Mesenchymal stem cell (in vitro differentiated cells and primary cell): ENCODE data around the gene CARD16.
A peak's percentile ranks its signal among the peaks of the same experiment; 100 is the strongest.

Experiments used
- DNase-seq: peaks from one replicate; pipeline ENCODE4 v3.0.0-alpha.2; 2013
- H2AFZ ChIP-seq: one replicate; pipeline ENCODE4 v1.6.1; 2013; ENCODE audit warnings: low read depth, mild to moderate bottlenecking, control low read depth, inconsistent platforms, low read length, moderate library complexity
- H2AK5ac ChIP-seq: 2 replicates; pipeline ENCODE4 v1.6.1; 2013; ENCODE audit warnings: low read length, moderate library complexity, mild to moderate bottlenecking, inconsistent platforms; ENCODE audit not compliant: severe bottlenecking
- H2BK120ac ChIP-seq: one replicate; pipeline ENCODE4 v1.6.1; 2013; ENCODE audit warnings: low read depth, mild to moderate bottlenecking, inconsistent platforms, low read length, moderate library complexity
- H2BK12ac ChIP-seq, 2 experiments: one replicate each; pipeline ENCODE4 v1.6.1; 2013; ENCODE audit warnings: inconsistent platforms in 2 of 2, low read length in 2 of 2, mild to moderate bottlenecking in 2 of 2, moderate library complexity in 2 of 2, control low read depth in 1 of 2
- H2BK15ac ChIP-seq: one replicate; pipeline ENCODE4 v1.6.1; 2013; ENCODE audit warnings: mild to moderate bottlenecking, low read depth, inconsistent platforms; ENCODE audit not compliant: poor library complexity, severe bottlenecking
- H2BK5ac ChIP-seq: 2 replicates; pipeline ENCODE4 v1.6.1; 2013; ENCODE audit warnings: low read depth, mild to moderate bottlenecking, low read length, control low read depth, inconsistent platforms; ENCODE audit not compliant: poor library complexity, severe bottlenecking
- H3K14ac ChIP-seq, 2 experiments: one replicate each; pipeline ENCODE4 v1.6.1; 2013; ENCODE audit warnings: inconsistent platforms in 2 of 2, low read length in 2 of 2, control low read depth in 1 of 2, mild to moderate bottlenecking in 1 of 2, moderate library complexity in 1 of 2
- H3K18ac ChIP-seq, 2 experiments: one replicate each; pipeline ENCODE4 v1.6.1; 2013; ENCODE audit warnings: inconsistent platforms in 2 of 2, low read length in 2 of 2, control low read depth in 1 of 2, low read depth in 1 of 2, mild to moderate bottlenecking in 1 of 2
- H3K23ac ChIP-seq, 2 experiments: one replicate each; pipeline ENCODE4 v1.6.1; 2013; ENCODE audit warnings: inconsistent platforms in 2 of 2, low read length in 2 of 2, mild to moderate bottlenecking in 2 of 2, moderate library complexity in 2 of 2, control low read depth in 1 of 2
- H3K27ac ChIP-seq: 2 replicates; pipeline ENCODE4 v1.5.1; 2013; ENCODE audit warnings: mild to moderate bottlenecking, moderate library complexity, low read length, control low read depth, inconsistent platforms; ENCODE audit not compliant: poor library complexity, severe bottlenecking
- H3K27me3 ChIP-seq, 2 experiments: 2 replicates each; pipeline versions ENCODE4 v1.6.1 to v1.7.0; 2013; ENCODE audit warnings: low read length in 2 of 2, mild to moderate bottlenecking in 2 of 2, moderate library complexity in 2 of 2, control low read depth in 1 of 2, inconsistent platforms in 1 of 2; ENCODE audit not compliant: control insufficient read depth in 1 of 2, insufficient read depth in 1 of 2
- H3K36me3 ChIP-seq, 2 experiments: 2 replicates each; pipeline versions ENCODE4 v1.6.1 to v1.7.0; 2013; ENCODE audit warnings: low read length in 2 of 2, control low read depth in 1 of 2, inconsistent platforms in 1 of 2, low read depth in 1 of 2, mild to moderate bottlenecking in 1 of 2; ENCODE audit not compliant: insufficient read depth in 2 of 2, control insufficient read depth in 1 of 2
- H3K4ac ChIP-seq, 2 experiments: one replicate each; pipeline ENCODE4 v1.6.1; 2013; ENCODE audit warnings: inconsistent platforms in 2 of 2, low read length in 2 of 2, mild to moderate bottlenecking in 2 of 2, moderate library complexity in 2 of 2, control low read depth in 1 of 2, low read depth in 1 of 2
- H3K4me1 ChIP-seq: 2 replicates; pipeline ENCODE4 v1.6.1; 2013; ENCODE audit warnings: low read depth, low read length, control low read depth; ENCODE audit not compliant: control insufficient read depth, insufficient read depth
- H3K4me2 ChIP-seq: 2 replicates; pipeline ENCODE4 v1.6.1; 2013; ENCODE audit warnings: low read length, mild to moderate bottlenecking, inconsistent platforms; ENCODE audit not compliant: poor library complexity, severe bottlenecking
- H3K4me3 ChIP-seq, 2 experiments: 2 replicates each; pipeline versions ENCODE4 v1.5.1 to v1.7.0; 2013; ENCODE audit warnings: low read length in 2 of 2, mild to moderate bottlenecking in 2 of 2, control low read depth in 1 of 2, low read depth in 1 of 2; ENCODE audit not compliant: insufficient read depth in 1 of 2
- H3K79me1 ChIP-seq: replicated peaks from 2 replicates; pipeline ENCODE4 v1.6.1; 2013; ENCODE audit warnings: mild to moderate bottlenecking, control low read depth, low read length, inconsistent platforms; ENCODE audit not compliant: poor library complexity, severe bottlenecking
- H3K9ac ChIP-seq: 2 replicates; pipeline ENCODE4 v1.7.0; 2013; ENCODE audit warnings: mild to moderate bottlenecking, low read length, moderate library complexity
- H3K9me3 ChIP-seq: 2 replicates; pipeline ENCODE4 v1.7.0; 2013; ENCODE audit warnings: mild to moderate bottlenecking, low read length; ENCODE audit not compliant: control insufficient read depth
- H4K8ac ChIP-seq: one replicate; pipeline ENCODE4 v1.6.1; 2013; ENCODE audit warnings: inconsistent platforms, mild to moderate bottlenecking, low read length, moderate library complexity
- H4K91ac ChIP-seq: one replicate; pipeline ENCODE4 v1.6.1; 2013; ENCODE audit warnings: mild to moderate bottlenecking, low read length, inconsistent platforms
- WGBS: methylation state at CpG from one replicate; pipeline ENCODE4 v1.1.7; 2013; ENCODE audit warnings: mixed read lengths; 5-methylcytosine and 5-hydroxymethylcytosine counted together

The CARD16 gene

DNA sequence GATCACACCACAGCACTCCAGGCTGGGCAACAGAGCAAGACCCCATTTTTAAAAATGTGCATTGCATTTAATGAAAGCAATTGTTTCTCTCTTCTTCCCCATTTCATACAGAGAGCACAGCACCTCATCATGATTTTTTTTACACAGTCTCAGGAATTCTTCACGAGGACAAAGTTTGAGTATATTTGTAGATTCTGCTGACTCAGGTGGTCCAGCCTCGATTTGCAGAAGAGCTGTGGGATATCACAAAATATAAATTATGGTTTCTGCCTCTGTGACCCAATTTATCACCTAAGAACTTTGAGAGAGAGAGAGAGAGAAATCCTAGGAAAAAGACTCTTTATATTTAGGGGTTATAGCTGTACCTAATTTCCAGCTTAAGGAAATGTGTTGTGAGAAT is 42.0 kb downstream of the CARD16 start:
- H3K4me2 ChIP-seq = no peak overlapping the region
- no peak overlapping the region for H3K27ac ChIP-seq
- no peak overlapping the region for H3K4ac ChIP-seq
- no peak overlapping the region for H3K14ac ChIP-seq
- H3K36me3 ChIP-seq = no peaks in the 10 kb centered on the region
- H3K23ac ChIP-seq = no peak overlapping the region
- no peak overlapping the region for H4K8ac ChIP-seq
- H2BK15ac ChIP-seq = no peak overlapping the region
- H3K4me3 ChIP-seq = no peak overlapping the region
- no peak overlapping the region for H4K91ac ChIP-seq
- no peak overlapping the region for H3K9ac ChIP-seq
- no peak overlapping the region for H2AK5ac ChIP-seq
- H2AFZ ChIP-seq = no peak overlapping the region
- no peaks in the 10 kb centered on the region for H3K9me3 ChIP-seq
- 86% methylated on average over 1 of the region's 2 CpGs for WGBS
- H2BK12ac ChIP-seq = no peak overlapping the region
- no peak overlapping the region for H3K18ac ChIP-seq
- DNase-seq = no peak
- no peak overlapping the region for H2BK120ac ChIP-seq
- H2BK5ac ChIP-seq = no peak overlapping the region
- H3K4me1 ChIP-seq = peaks cover 2% of the 10 kb centered on the region
- H3K79me1 ChIP-seq = no peaks in the 10 kb centered on the region
- no peaks in the 10 kb centered on the region for H3K27me3 ChIP-seq

DNA sequence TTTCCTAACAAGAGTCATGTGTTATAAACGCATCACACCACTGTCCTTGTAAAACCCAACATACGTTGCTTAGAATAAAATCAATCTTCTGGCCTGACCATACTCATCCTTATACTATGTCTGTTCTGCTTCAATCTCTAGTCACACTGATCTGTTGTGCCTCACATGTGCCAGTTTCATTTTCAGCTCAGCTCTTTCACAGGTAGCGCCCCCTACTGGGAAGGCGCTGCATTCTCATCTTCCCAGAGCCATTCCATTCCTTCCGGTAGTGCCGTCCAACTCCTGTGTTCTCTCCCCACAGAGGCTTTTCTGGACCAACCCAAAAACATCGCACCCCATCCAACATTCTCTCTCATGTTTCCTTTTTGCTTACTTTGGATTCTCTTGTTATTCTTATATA is 44.3 kb downstream of the CARD16 start:
- H4K8ac ChIP-seq = no peak overlapping the region
- H3K4me2 ChIP-seq = no peak overlapping the region
- H3K9ac ChIP-seq = no peak overlapping the region
- H2BK12ac ChIP-seq = peak overlapping the region in 1 of 2 experiments; percentile 54
- DNase-seq = no peak
- H3K9me3 ChIP-seq = no peaks in the 10 kb centered on the region
- no peak overlapping the region for H2BK120ac ChIP-seq
- no peak overlapping the region for H3K27ac ChIP-seq
- no peak overlapping the region for H2AFZ ChIP-seq
- WGBS = 71% methylated on average over 7 of the region's 7 CpGs
- H3K79me1 ChIP-seq = no peaks in the 10 kb centered on the region
- no peak overlapping the region for H2BK15ac ChIP-seq
- no peak overlapping the region for H3K18ac ChIP-seq
- no peak overlapping the region for H2BK5ac ChIP-seq
- H3K4ac ChIP-seq = no peak overlapping the region
- H3K36me3 ChIP-seq = no peaks in the 10 kb centered on the region
- peak overlapping the region; percentile 87 for H2AK5ac ChIP-seq
- H3K4me3 ChIP-seq = no peak overlapping the region
- H3K4me1 ChIP-seq = peaks cover 2% of the 10 kb centered on the region
- no peak overlapping the region for H3K14ac ChIP-seq
- H4K91ac ChIP-seq = no peak overlapping the region
- H3K23ac ChIP-seq = no peak overlapping the region
- H3K27me3 ChIP-seq = no peaks in the 10 kb centered on the region

DNA sequence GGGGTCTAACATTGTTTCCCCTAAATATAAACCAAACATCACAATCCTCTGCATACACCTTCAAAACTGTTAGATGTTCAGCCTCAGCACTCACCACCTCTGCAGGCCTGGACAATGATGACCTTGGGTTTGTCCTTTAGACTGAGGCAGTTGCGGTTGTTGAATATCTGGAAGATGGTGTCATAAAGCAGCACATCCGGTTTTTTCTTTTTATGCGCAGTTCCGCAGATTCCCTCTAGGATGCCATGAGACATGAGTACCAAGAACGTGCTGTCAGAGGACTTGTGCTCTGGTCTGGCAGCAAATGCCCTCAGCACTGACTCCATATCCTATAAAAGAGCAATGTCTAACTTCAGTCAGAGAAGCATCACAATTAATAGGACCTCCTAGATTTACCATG is 45.0 kb downstream of the CARD16 start:
- WGBS = 90% methylated on average over 5 of the region's 5 CpGs
- H3K9ac ChIP-seq = no peak overlapping the region

DNA sequence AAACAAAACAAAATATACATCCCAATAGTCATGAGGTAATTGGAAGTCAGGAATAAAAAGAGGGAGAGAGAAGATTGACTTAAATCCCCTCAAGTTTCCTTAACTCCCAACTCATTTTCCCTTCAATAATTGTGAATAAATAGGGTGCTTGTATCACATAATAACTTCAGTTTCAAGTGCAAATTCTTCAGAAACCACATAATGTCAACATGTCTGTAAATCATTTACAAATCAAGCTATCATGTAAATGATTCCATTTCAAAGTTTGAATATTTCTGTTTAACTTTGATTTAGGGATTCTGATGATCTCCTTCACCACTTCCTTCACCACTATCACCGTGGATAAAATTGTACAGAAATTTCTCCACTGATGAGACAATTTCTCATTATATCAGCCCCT is 45.4 kb downstream of the CARD16 start:
- Histone ChIP-seq H2BK15ac (no peak overlapping the region), H3K9me3 (no peaks in the 10 kb centered on the region), H3K4me3 (no peak overlapping the region), H3K4me2 (no peak overlapping the region), H3K36me3 (no peaks in the 10 kb centered on the region), H2AFZ (no peak overlapping the region), H3K27me3 (no peaks in the 10 kb centered on the region), H3K18ac (no peak overlapping the region), H3K79me1 (no peaks in the 10 kb centered on the region), H3K4ac (no peak overlapping the region), H2BK5ac (no peak overlapping the region), H3K9ac (no peak overlapping the region), H3K23ac (no peak overlapping the region), H4K8ac (no peak overlapping the region), H3K4me1 (no peaks in the 10 kb centered on the region), H2BK120ac (no peak overlapping the region), H3K27ac (no peak overlapping the region), H2BK12ac (no peak overlapping the region), H2AK5ac (no peak overlapping the region), H3K14ac (no peak overlapping the region), H4K91ac (no peak overlapping the region)
- no CpG with 5 or more reads among the region's 1 CpG for WGBS
- DNase-seq = peak; percentile 19

More for the DNA sequence above, 45.0 kb downstream of the CARD16 start:
- Histone ChIP-seq H3K9me3 (no peaks in the 10 kb centered on the region), H3K4ac (no peak overlapping the region), H3K36me3 (no peaks in the 10 kb centered on the region), H2BK5ac (no peak overlapping the region), H2AK5ac (no peak overlapping the region), H3K4me3 (no peak overlapping the region), H3K23ac (no peak overlapping the region), H3K4me2 (no peak overlapping the region), H3K4me1 (no peaks in the 10 kb centered on the region), H2BK12ac (no peak overlapping the region), H3K14ac (no peak overlapping the region), H4K91ac (no peak overlapping the region), H3K27me3 (no peaks in the 10 kb centered on the region), H3K27ac (no peak overlapping the region), H2AFZ (no peak overlapping the region), H2BK120ac (no peak overlapping the region), H3K79me1 (no peaks in the 10 kb centered on the region), H3K18ac (no peak overlapping the region), H2BK15ac (no peak overlapping the region), H4K8ac (no peak overlapping the region)
- DNase-seq = peak; percentile 23
